CD4-positive, alpha-beta T cell (primary cell): ENCODE measurements around the gene LGR6. TPM values are rescaled to one million over a fixed set of nuclear protein-coding genes. Genes with fewer than 3 reads are reported as not detected.

Source experiments
- ATAC-seq: fragments of 200-7000 bp; cut with Tn5 transposase; one replicate; pipeline ENCODE4 v1.10.0; 2022; ENCODE audit warnings: mild to moderate bottlenecking; ENCODE audit not compliant: poor library complexity
- CTCF ChIA-PET: fragments of 350-600 bp; sonication (Branson Sonifier 250); formaldehyde crosslinking; loops from one replicate; lab custom pipeline; 2021; ENCODE audit warnings: antibody characterized with exemption, inconsistent platforms; lab: Charles Lee
- POLR2A ChIA-PET: fragments of 350-600 bp; sonication (Branson Sonifier 250); formaldehyde crosslinking; loops from one replicate; lab custom pipeline; 2021; ENCODE audit warnings: antibody characterized with exemption, inconsistent platforms; lab: Charles Lee
- DNase-seq, 14 experiments: peaks; one replicate each; pipeline ENCODE4 v3.0.0-alpha.2; 2013 to 2020; ENCODE audit warnings: mixed read lengths in 2 of 14
- H3K27ac ChIP-seq, 2 donors: one replicate each; pipeline versions ENCODE4 v1.5.1 to v1.7.0; 2013; ENCODE audit warnings: low read length in 2 of 2, low read depth in 1 of 2, mild to moderate bottlenecking in 1 of 2
- H3K27me3 ChIP-seq, 2 experiments: 1 replicate in 1 of 2; 2 replicates in 1 of 2; pipeline versions ENCODE4 v1.6.1 to v1.7.0; 2013; ENCODE audit warnings: low read length in 2 of 2, control low read depth in 1 of 2, mild to moderate bottlenecking in 1 of 2, moderate library complexity in 1 of 2; ENCODE audit not compliant: insufficient read depth in 2 of 2, control insufficient read depth in 1 of 2
- H3K36me3 ChIP-seq: one replicate; pipeline ENCODE4 v1.6.1; 2013; ENCODE audit warnings: low read length, control low read depth; ENCODE audit not compliant: insufficient read depth
- H3K4me1 ChIP-seq: one replicate; pipeline ENCODE4 v1.6.1; 2013; ENCODE audit warnings: low read length, control low read depth; ENCODE audit not compliant: insufficient read depth
- H3K4me3 ChIP-seq: one replicate; pipeline ENCODE4 v1.5.1; 2013; ENCODE audit warnings: mild to moderate bottlenecking, low read length, moderate library complexity
- H3K9me3 ChIP-seq, 2 experiments: 1 replicate in 1 of 2; 2 replicates in 1 of 2; pipeline versions ENCODE4 v1.6.1 to v1.7.0; 2013; ENCODE audit warnings: low read length in 2 of 2, mild to moderate bottlenecking in 2 of 2, control low read depth in 1 of 2, moderate library complexity in 1 of 2; ENCODE audit not compliant: control insufficient read depth in 1 of 2, insufficient read depth in 1 of 2
- H3K27ac Mint-ChIP-seq: one replicate; pipeline ENCODE4 v1.8.0; 2020; ENCODE audit warnings: mixed read lengths
- H3K27me3 Mint-ChIP-seq: one replicate; pipeline ENCODE4 v1.8.0; 2021; ENCODE audit warnings: mixed read lengths
- H3K36me3 Mint-ChIP-seq: one replicate; pipeline ENCODE4 v1.8.0; 2021; ENCODE audit warnings: low read depth, mixed read lengths
- H3K4me1 Mint-ChIP-seq: one replicate; pipeline ENCODE4 v1.8.0; 2021; ENCODE audit warnings: low read depth, mixed read lengths
- H3K4me3 Mint-ChIP-seq: one replicate; pipeline ENCODE4 v1.8.0; 2020; ENCODE audit warnings: mild to moderate bottlenecking, mixed read lengths
- H3K9me3 Mint-ChIP-seq: one replicate; pipeline ENCODE4 v1.8.0; 2020; ENCODE audit warnings: mixed read lengths
- intact Hi-C, 2 experiments: fragments of 100-400 bp; cut with DNase I in 1 of 2; cut with micrococcal nuclease in 1 of 2; formaldehyde crosslinking; loops; one replicate each; pipeline versions ENCODE4 v1.15.1 to v1.9.0; 2023 to 2025; cut with DNase I, micrococcal nuclease
- total RNA-seq, 174 experiments: library from RNA in 2 of 174; stranded (reverse) in 2 of 174; gene quantifications; one replicate each; pipeline ENCODE4 v1.2.3 and lab custom pipeline; 2021 to 2026
- TF ChIP-seq, protein P1 (sequence below): fragments of 200-600 bp; IDR thresholded peaks from one replicate; pipeline ENCODE4 v1.8.0; 2022; ENCODE audit warnings: antibody characterized with exemption, mild to moderate bottlenecking

The LGR6 gene
- total RNA-seq, 2 experiments from 2014 or later = 0.19 to 0.45 TPM

DNA sequence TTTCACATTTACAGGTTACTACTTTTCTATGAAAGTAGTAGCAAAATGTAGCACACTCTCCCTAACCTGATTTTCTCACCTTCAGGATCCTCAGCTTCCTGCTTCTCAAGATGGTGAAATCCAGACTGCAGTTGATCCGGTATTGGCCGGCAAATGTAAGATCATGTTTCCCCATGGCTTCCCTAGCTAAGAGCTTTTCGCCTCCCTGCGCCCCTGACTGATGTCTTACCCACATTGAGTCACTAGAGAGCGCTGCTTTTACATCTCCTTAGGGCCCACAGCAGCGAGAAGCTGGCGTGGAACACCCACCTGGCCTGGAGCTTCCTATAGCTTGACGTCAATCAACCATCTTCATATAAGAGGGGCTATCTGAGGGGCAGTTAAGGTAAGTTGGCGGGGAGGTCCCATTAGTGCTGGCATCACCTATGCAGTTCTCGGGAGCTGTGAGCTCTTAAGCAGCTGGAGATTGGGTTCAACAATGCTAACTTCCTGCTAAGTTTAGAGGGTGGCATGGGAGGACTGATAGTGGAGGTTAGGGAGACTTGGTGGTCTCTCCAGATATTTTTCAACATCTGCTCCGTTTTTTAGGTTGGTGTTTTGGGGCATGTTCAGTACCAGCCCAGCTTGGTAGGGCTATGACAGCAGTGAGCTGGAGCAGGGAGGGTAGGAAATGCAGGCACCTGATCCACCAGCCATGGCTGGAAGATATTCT lies 38.7 kb upstream of the LGR6 start:
- intact Hi-C loops = no loop called here
- Mint-ChIP-seq H3K4me1 (peaks cover 51% of the 10 kb centered on the region), H3K4me3 (peak overlapping the region; percentile 2), H3K27ac (peak overlapping the region; percentile 59), H3K27me3 (no peaks in the 10 kb centered on the region), H3K36me3 (peaks cover 89% of the 10 kb centered on the region), H3K9me3 (no peaks in the 10 kb centered on the region)
- Histone ChIP-seq H3K9me3 (no peaks in the 10 kb centered on the region), H3K27ac (peak overlapping the region in 1 of 2 donors; percentile 56), H3K4me3 (no peak overlapping the region), H3K4me1 (peaks cover 66% of the 10 kb centered on the region), H3K27me3 (no peaks in the 10 kb centered on the region), H3K36me3 (peaks cover 85% of the 10 kb centered on the region)
- ChIA-PET POLR2A (interaction anchor here (0.7 to 1.4 kb wide), 5 partner anchors 8 to 187 kb away, joined by 3 to 8 read pairs (median 4); no protein-coding TSS in a partner anchor), CTCF (interaction anchor here (0.6 to 2.9 kb wide), 14 partner anchors 10 to 1744 kb away, joined by 3 to 22 read pairs (median 5); partner anchors contain the start of genes ARL8A, LGR6, PPP1R12B and UBE2T)
- ATAC-seq (peak; percentile 81), DNase-seq (peak in 11 of 14 experiments; percentile 34 to 81 (median 44))
- TF ChIP-seq, protein P1, sequence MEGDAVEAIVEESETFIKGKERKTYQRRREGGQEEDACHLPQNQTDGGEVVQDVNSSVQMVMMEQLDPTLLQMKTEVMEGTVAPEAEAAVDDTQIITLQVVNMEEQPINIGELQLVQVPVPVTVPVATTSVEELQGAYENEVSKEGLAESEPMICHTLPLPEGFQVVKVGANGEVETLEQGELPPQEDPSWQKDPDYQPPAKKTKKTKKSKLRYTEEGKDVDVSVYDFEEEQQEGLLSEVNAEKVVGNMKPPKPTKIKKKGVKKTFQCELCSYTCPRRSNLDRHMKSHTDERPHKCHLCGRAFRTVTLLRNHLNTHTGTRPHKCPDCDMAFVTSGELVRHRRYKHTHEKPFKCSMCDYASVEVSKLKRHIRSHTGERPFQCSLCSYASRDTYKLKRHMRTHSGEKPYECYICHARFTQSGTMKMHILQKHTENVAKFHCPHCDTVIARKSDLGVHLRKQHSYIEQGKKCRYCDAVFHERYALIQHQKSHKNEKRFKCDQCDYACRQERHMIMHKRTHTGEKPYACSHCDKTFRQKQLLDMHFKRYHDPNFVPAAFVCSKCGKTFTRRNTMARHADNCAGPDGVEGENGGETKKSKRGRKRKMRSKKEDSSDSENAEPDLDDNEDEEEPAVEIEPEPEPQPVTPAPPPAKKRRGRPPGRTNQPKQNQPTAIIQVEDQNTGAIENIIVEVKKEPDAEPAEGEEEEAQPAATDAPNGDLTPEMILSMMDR = peak; percentile 55

DNA sequence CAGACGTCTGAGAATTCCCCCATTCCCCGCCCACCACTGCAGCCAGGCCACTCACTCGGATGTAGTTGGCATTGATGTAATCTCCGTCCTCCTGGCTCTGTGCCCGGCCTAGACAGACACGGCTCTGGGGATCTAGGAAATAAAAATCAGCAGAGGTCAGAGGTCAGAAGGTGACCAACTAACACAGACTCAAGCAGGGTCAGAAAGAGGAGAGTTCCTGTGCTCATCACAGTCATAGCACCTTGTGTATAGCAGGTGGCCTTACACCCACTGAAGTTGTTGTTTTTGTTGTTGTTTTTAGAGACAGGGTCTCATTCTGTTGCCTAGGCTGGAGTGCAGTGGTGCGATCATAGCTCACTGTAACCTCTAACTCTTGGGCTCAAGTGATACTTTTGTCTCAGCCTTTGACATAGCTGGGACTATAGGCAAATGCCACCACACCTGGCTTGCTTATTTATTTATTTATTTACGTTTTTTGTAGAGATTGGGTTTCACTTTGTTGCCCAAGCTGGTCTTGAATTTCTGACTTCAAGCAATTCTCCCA lies 38.0 kb upstream of the LGR6 start:
- peaks cover 89% of the 10 kb centered on the region for H3K36me3 Mint-ChIP-seq

DNA sequence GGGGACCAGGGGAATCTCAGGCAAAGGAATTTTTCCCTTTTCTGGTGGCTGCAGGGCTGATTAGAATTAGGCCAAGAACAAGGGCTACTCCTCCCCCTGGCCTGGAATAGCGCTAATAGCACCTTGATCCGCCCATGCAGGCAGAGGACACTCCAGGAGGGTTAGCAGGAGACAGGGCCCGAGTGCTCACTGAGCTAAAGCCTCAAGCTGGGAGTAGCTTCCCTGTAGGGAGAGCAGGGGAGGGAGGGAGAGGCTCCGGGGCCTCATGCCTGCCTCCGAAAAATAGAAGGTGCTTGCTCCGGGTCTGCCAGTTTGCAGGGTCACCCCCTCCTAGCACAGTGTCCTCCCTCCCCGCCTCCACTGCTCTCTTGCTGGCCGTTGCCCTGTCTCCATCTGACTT lies 37.0 kb upstream of the LGR6 start:
- intact Hi-C loops = no loop called here
- peaks cover 82% of the 10 kb centered on the region for H3K4me1 ChIP-seq
- no peak for ATAC-seq
- no peaks in the 10 kb centered on the region for H3K27me3 ChIP-seq
- Mint-ChIP-seq H3K4me1 (peaks cover 62% of the 10 kb centered on the region), H3K27me3 (no peaks in the 10 kb centered on the region), H3K9me3 (no peaks in the 10 kb centered on the region), H3K27ac (peak overlapping the region; percentile 59), H3K4me3 (peak overlapping the region; percentile 49), H3K36me3 (peaks cover 80% of the 10 kb centered on the region)
- no peaks in the 10 kb centered on the region for H3K9me3 ChIP-seq
- peaks cover 68% of the 10 kb centered on the region for H3K36me3 ChIP-seq
- H3K4me3 ChIP-seq = no peak overlapping the region
- DNase-seq = no peak
- H3K27ac ChIP-seq = peak overlapping the region in 1 of 2 donors; percentile 7
- ChIA-PET CTCF (interaction anchor here (2.2 to 2.9 kb wide), 2 partner anchors 8 to 33 kb away, joined by 15 to 22 read pairs; no protein-coding TSS in a partner anchor), POLR2A (interaction anchor here (1.4 kb wide), 1 partner anchor 9 kb away, joined by 4 read pairs; no protein-coding TSS in a partner anchor)
- TF ChIP-seq, protein P1 = no peak

More for the DNA sequence above, 38.0 kb upstream of the LGR6 start:
- ATAC-seq (no peak), DNase-seq (peak in 3 of 14 experiments; percentile 9 to 69 (median 53))
- Histone ChIP-seq H3K27ac (peak overlapping the region in 1 of 2 donors; percentile 56), H3K27me3 (no peaks in the 10 kb centered on the region), H3K4me3 (no peak overlapping the region), H3K4me1 (peaks cover 72% of the 10 kb centered on the region), H3K36me3 (peaks cover 78% of the 10 kb centered on the region), H3K9me3 (no peaks in the 10 kb centered on the region)
- TF ChIP-seq, protein P1 = no peak
- Mint-ChIP-seq H3K4me1 (peaks cover 57% of the 10 kb centered on the region), H3K27me3 (no peaks in the 10 kb centered on the region), H3K9me3 (no peaks in the 10 kb centered on the region), H3K27ac (peak overlapping the region; percentile 59), H3K4me3 (no peak overlapping the region)
- CTCF ChIA-PET = interaction anchor here (0.6 to 2.9 kb wide), 14 partner anchors 9 to 1745 kb away, joined by 3 to 22 read pairs (median 5); partner anchors contain the start of genes ARL8A, LGR6, PPP1R12B and UBE2T
- POLR2A ChIA-PET = interaction anchor here (1.0 to 1.4 kb wide), 4 partner anchors 8 to 187 kb away, joined by 3 to 4 read pairs (median 4); no protein-coding TSS in a partner anchor
- intact Hi-C loops = no loop called here
